Hepatocyte (in vitro differentiated cells): ENCODE measurements around the gene GRK5.

ENCODE experiments used
- CTCF ChIP-seq: fragments of 200-600 bp; sonication (generic); IDR thresholded peaks from 2 replicates; pipeline ENCODE4 v1.5.1; 2016; ENCODE audit warnings: antibody characterized with exemption, mild to moderate bottlenecking; ENCODE audit not compliant: poor library complexity
- EZH2 ChIP-seq: fragments of 200-600 bp; sonication (generic); IDR thresholded peaks from 2 replicates; pipeline ENCODE4 v1.6.1; 2016; ENCODE audit warnings: antibody characterized with exemption, mild to moderate bottlenecking, borderline replicate concordance
- EZH2phosphoT487 ChIP-seq: fragments of 200-600 bp; sonication (generic); IDR thresholded peaks from one replicate; pipeline ENCODE4 v1.6.1; 2018; ENCODE audit warnings: antibody characterized with exemption, mild to moderate bottlenecking, low read depth, moderate library complexity; ENCODE audit not compliant: unreplicated experiment, severe bottlenecking

GRCh38 chr10:119348516-119349240 lies 141.3 kb downstream of the GRK5 start:
- TF ChIP-seq CTCF (peak; percentile 18), EZH2 (no peak), EZH2phosphoT487 (no peak)
